Measurements from ENCODE around the gene HELB.
A peak's percentile ranks its signal among the peaks of the same experiment; 100 is the strongest.

HELB gene

GRCh38 chr12:66304296-66304900, 2.1 kb downstream of the HELB start:
- no peak for DNase-seq

- no peak for DNase-seq
These were observed 7.3 kb downstream of the HELB start for GRCh38 chr12:66309606-66310005.

GRCh38 chr12:66312189-66312588, 9.9 kb downstream of the HELB start:
- no peak for DNase-seq

GRCh38 chr12:66314278-66314677, 12.0 kb downstream of the HELB start:
- DNase-seq, result no peak

GRCh38 chr12:66319266-66319954, 17.1 kb downstream of the HELB start:
- DNase-seq, result no peak

GRCh38 chr12:66320996-66321395, 18.7 kb downstream of the HELB start:
- DNase-seq, result no peak

GRCh38 chr12:66321435-66321834, 19.1 kb downstream of the HELB start:
- no peak for DNase-seq

GRCh38 chr12:66323017-66323416, 20.7 kb downstream of the HELB start:
- no peak for DNase-seq

- peak; percentile 10 to 24 for DNase-seq
These were observed 27.6 kb downstream of the HELB start for GRCh38 chr12:66329941-66330340.

- no peak for DNase-seq
These were observed 28.7 kb downstream of the HELB start for GRCh38 chr12:66331016-66331415.

GRCh38 chr12:66331814-66332213, 29.5 kb downstream of the HELB start:
- DNase-seq, result no peak

- no peak for DNase-seq
These were observed 33.5 kb downstream of the HELB start for GRCh38 chr12:66335746-66336145.

- no peak for DNase-seq
These were observed 35.2 kb downstream of the HELB start for GRCh38 chr12:66337381-66338010.

GRCh38 chr12:66340131-66340530, 37.8 kb downstream of the HELB start:
- DNase-seq, result no peak

GRCh38 chr12:66341126-66341525, 38.8 kb downstream of the HELB start:
- DNase-seq, result no peak

GRCh38 chr12:66345212-66345611, 42.9 kb downstream of the HELB start:
- no peak for DNase-seq

- DNase-seq, result no peak
These were observed 43.7 kb downstream of the HELB start for GRCh38 chr12:66345956-66346355.

- no peak for DNase-seq
These were observed 49.0 kb downstream of the HELB start for GRCh38 chr12:66351301-66351700.

GRCh38 chr12:66352197-66352596, 49.9 kb downstream of the HELB start:
- DNase-seq, result peak; percentile 3 to 53

GRCh38 chr12:66352899-66353298, 50.6 kb downstream of the HELB start:
- no peak for DNase-seq

GRCh38 chr12:66354291-66354690, 52.0 kb downstream of the HELB start:
- peak in 1 of 2 experiments; percentile 61 for DNase-seq

- peak in 1 of 2 experiments; percentile 7 for DNase-seq
These were observed 57.0 kb downstream of the HELB start for GRCh38 chr12:66359300-66359699.

GRCh38 chr12:66361703-66362102, 59.4 kb downstream of the HELB start:
- peak; percentile 4 to 71 for DNase-seq
